ENCODE data around the gene NCCRP1. TPM values are rescaled to one million over a fixed set of nuclear protein-coding genes. Genes with fewer than 3 reads are reported as not detected.

NCCRP1 gene
- polyA plus RNA-seq, 1 donor from 2014 or later, result not detected

DNA sequence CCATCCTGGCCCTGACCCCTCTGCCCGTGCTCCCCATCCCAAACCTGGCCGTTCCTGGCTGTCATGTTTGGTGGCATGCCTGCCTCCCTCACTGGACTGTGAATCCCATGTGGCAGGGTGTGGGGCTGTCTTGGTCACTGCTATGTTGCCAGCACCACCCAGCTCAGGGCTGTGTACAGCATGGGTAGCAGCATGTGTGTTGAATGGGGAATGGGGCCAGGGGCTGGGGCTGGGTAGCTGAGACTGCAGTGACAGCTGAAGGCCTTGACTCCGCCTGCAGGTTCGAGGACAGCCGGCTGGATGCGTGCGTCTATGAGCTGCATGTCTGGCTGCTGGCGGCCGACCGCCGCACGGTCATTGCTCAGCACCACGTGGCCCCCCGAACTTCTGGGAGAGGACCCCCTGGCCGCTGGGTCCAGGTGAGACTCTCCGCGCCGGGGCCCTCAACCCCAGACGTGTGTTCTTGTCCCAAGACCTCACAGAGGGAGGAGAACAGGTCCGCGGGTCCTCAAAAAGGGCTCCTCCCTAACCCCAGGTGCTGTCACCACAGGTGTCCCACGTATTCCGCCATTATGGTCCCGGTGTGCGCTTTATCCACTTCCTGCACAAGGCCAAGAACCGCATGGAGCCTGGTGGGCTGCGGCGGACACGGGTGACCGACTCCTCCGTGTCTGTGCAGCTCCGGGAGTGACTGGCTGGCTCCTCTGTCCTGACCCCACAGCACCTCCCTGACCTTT, 3.5 kb downstream of the NCCRP1 start:
- H3K9ac ChIP-seq (ENCODE audit: low read length), result no peak overlapping the region
- H3K36me3 ChIP-seq (ENCODE audit: insufficient read depth, low read length), result no peaks in the 10 kb centered on the region
- no peak for TF ChIP-seq POLR2AphosphoS5 (IDR thresholded peaks at IDR 0.05)
- no peak for TF ChIP-seq EZH2 (IDR thresholded peaks at IDR 0.05; ENCODE audit: borderline replicate concordance, insufficient read depth, low read length, poor library complexity, severe bottlenecking)
- TF ChIP-seq EP300 (conservative IDR thresholded peaks at IDR 0.05; ENCODE audit: poor library complexity, severe bottlenecking), result no peak
- no peak for TF ChIP-seq RAD21 (conservative IDR thresholded peaks at IDR 0.05)
- no peak for TF ChIP-seq TAF1 (IDR thresholded peaks at IDR 0.05; ENCODE audit: low read depth)
- no peak for TF ChIP-seq REST (IDR thresholded peaks at IDR 0.05; ENCODE audit: borderline replicate concordance)
- TF ChIP-seq, protein P1, sequence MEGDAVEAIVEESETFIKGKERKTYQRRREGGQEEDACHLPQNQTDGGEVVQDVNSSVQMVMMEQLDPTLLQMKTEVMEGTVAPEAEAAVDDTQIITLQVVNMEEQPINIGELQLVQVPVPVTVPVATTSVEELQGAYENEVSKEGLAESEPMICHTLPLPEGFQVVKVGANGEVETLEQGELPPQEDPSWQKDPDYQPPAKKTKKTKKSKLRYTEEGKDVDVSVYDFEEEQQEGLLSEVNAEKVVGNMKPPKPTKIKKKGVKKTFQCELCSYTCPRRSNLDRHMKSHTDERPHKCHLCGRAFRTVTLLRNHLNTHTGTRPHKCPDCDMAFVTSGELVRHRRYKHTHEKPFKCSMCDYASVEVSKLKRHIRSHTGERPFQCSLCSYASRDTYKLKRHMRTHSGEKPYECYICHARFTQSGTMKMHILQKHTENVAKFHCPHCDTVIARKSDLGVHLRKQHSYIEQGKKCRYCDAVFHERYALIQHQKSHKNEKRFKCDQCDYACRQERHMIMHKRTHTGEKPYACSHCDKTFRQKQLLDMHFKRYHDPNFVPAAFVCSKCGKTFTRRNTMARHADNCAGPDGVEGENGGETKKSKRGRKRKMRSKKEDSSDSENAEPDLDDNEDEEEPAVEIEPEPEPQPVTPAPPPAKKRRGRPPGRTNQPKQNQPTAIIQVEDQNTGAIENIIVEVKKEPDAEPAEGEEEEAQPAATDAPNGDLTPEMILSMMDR (IDR thresholded peaks at IDR 0.05; ENCODE audit: poor library complexity, severe bottlenecking), result no peak
- TF ChIP-seq MXI1 (conservative IDR thresholded peaks at IDR 0.05; ENCODE audit: poor library complexity, severe bottlenecking), result no peak
- no peak for TF ChIP-seq SMC3 (conservative IDR thresholded peaks at IDR 0.05; ENCODE audit: poor library complexity)
- H3K9me3 ChIP-seq (ENCODE audit: low read length), result no peaks in the 10 kb centered on the region
- no peak overlapping the region for H2AFZ ChIP-seq (ENCODE audit: low read depth, low read length)
- peaks cover 41% of the 10 kb centered on the region for H3K27me3 ChIP-seq (ENCODE audit: insufficient read depth, low read depth, low read length)
- no peak overlapping the region for H3K4me2 ChIP-seq (ENCODE audit: low read length)
- H3K79me2 ChIP-seq (replicated peaks; ENCODE audit: insufficient read depth, low read length), result no peaks in the 10 kb centered on the region
- no peak overlapping the region for H3K27ac ChIP-seq (ENCODE audit: low read length)
- no peaks in the 10 kb centered on the region for H3F3A ChIP-seq (ENCODE audit: insufficient read depth, low read length, poor library complexity, severe bottlenecking)
- H3K4me3 ChIP-seq (ENCODE audit: low read length), result no peak overlapping the region
- no peaks in the 10 kb centered on the region for H3K9me2 ChIP-seq (ENCODE audit: insufficient read depth, low read length)
- no peaks in the 10 kb centered on the region for H4K20me1 ChIP-seq (ENCODE audit: insufficient read depth)

GRCh38 chr19:39200803-39201115, 4.0 kb downstream of the NCCRP1 start:
- H3K36me3 ChIP-seq (ENCODE audit: insufficient read depth, low read length), result no peaks in the 10 kb centered on the region
- H3K4me3 ChIP-seq (ENCODE audit: low read length), result no peak overlapping the region
- H3K79me2 ChIP-seq (replicated peaks; ENCODE audit: insufficient read depth, low read length), result no peaks in the 10 kb centered on the region
- H3K4me2 ChIP-seq (ENCODE audit: low read length), result no peak overlapping the region
- no peak overlapping the region for H3K9ac ChIP-seq (ENCODE audit: low read length)
- H3F3A ChIP-seq (ENCODE audit: insufficient read depth, low read length, poor library complexity, severe bottlenecking), result no peaks in the 10 kb centered on the region
- TF ChIP-seq MXI1 (conservative IDR thresholded peaks at IDR 0.05; ENCODE audit: poor library complexity, severe bottlenecking), result no peak
- no peak for TF ChIP-seq SMC3 (conservative IDR thresholded peaks at IDR 0.05; ENCODE audit: poor library complexity)
- TF ChIP-seq EP300 (conservative IDR thresholded peaks at IDR 0.05; ENCODE audit: poor library complexity, severe bottlenecking), result no peak
- no peak for TF ChIP-seq REST (IDR thresholded peaks at IDR 0.05; ENCODE audit: borderline replicate concordance)
- no peak overlapping the region for H3K27ac ChIP-seq (ENCODE audit: low read length)
- H3K9me3 ChIP-seq (ENCODE audit: low read length), result no peaks in the 10 kb centered on the region
- H3K27me3 ChIP-seq (ENCODE audit: insufficient read depth, low read depth, low read length), result peaks cover 41% of the 10 kb centered on the region
- H3K9me2 ChIP-seq (ENCODE audit: insufficient read depth, low read length), result no peaks in the 10 kb centered on the region
- H4K20me1 ChIP-seq (ENCODE audit: insufficient read depth), result no peaks in the 10 kb centered on the region
- H2AFZ ChIP-seq (ENCODE audit: low read depth, low read length), result no peak overlapping the region
